Lower leg skin (tissue), 4 donors: ENCODE measurements around the gene KRT33A. TPM values are rescaled to one million over a fixed set of nuclear protein-coding genes. Genes with fewer than 3 reads are reported as not detected.

Experiments used
- DNase-seq, 2 donors: peaks; one replicate each; pipeline ENCODE4 v3.0.0-alpha.2; 2019; ENCODE audit warnings: low spot score in 2 of 2
- H3K4me3 ChIP-seq: fragments of 200-600 bp; sonication (generic); 2 replicates; pipeline ENCODE4 v1.5.1; 2017; ENCODE audit warnings: mild to moderate bottlenecking, low read depth; ENCODE audit not compliant: poor library complexity, severe bottlenecking
- POLR2A ChIP-seq, 2 donors: fragments of 450-650 bp; IDR thresholded peaks; one replicate each; pipeline ENCODE4 v1.6.1; 2016 to 2017; ENCODE audit warnings: antibody characterized with exemption in 2 of 2, mild to moderate bottlenecking in 1 of 2, moderate library complexity in 1 of 2
- WGBS, 2 donors: methylation state at CpG; one replicate each; pipeline ENCODE4 v1.1.5; 2018; 5-methylcytosine and 5-hydroxymethylcytosine counted together
- intact Hi-C: fragments of 100-400 bp; cut with DNase I; formaldehyde crosslinking; loops from one replicate; pipeline ENCODE4 v1.15.0; 2023; ENCODE audit warnings: low total_unique reads
- total RNA-seq, 4 donors: library from RNA; depleted of rRNA; stranded (reverse); fragments of >200 nt; gene quantifications; one replicate each; pipeline ENCODE4 v1.1.0, GENCODE V29; 2016
- TF ChIP-seq, protein P1 (sequence below), 3 donors: fragments of 450-650 bp; IDR thresholded peaks; one replicate each; pipeline ENCODE4 v1.5.1; 2016; ENCODE audit warnings: antibody characterized with exemption in 3 of 3, mild to moderate bottlenecking in 3 of 3, moderate library complexity in 2 of 3

Gene KRT33A
- total RNA-seq, 4 donors from 2014 or later: 0.25 to 73.9 (median 11.0) TPM; not detected in 1

DNA sequence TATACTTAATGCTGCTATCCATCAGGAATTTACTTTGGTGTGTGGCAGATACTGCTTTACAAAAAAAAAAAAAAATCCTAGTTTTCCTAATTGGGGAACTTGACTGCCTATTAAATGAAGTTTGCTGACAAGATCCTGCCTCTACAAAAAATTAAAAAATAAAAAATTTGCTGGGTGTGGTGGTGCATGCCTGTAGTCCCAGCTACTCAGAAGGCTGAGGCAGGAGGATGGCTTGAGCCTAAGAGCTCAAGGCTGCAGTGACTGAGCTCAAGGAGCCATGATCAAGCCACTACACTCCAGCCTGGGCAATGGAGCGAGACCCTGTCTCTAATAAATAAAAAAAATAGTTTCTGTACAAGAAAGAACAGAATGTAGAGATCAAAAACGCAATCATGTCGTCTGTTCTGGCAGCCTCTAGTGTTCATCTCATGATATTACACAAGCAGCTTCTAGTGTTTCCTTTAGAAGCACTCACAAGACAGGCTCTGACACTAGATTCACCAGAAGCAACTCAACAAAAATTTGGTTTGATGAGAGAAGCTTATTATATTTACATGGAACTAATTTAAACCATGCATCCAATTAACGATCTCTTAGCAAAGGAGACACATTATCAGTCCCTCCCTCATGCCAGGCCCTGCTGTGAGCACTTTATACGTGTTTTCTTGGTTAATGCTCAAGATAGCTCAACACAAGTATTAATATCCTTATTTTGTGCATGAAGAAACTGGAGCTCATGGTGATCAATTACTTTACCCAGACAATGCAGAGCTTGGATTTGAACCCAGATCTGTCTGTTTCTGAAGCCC, 28.3 kb downstream of the KRT33A start:
- 26 to 28% methylated on average over 5 of the region's 5 CpGs for WGBS, 2 donors
- no peak overlapping the region for H3K4me3 ChIP-seq
- TF ChIP-seq, protein P1, sequence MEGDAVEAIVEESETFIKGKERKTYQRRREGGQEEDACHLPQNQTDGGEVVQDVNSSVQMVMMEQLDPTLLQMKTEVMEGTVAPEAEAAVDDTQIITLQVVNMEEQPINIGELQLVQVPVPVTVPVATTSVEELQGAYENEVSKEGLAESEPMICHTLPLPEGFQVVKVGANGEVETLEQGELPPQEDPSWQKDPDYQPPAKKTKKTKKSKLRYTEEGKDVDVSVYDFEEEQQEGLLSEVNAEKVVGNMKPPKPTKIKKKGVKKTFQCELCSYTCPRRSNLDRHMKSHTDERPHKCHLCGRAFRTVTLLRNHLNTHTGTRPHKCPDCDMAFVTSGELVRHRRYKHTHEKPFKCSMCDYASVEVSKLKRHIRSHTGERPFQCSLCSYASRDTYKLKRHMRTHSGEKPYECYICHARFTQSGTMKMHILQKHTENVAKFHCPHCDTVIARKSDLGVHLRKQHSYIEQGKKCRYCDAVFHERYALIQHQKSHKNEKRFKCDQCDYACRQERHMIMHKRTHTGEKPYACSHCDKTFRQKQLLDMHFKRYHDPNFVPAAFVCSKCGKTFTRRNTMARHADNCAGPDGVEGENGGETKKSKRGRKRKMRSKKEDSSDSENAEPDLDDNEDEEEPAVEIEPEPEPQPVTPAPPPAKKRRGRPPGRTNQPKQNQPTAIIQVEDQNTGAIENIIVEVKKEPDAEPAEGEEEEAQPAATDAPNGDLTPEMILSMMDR (IDR thresholded peaks at IDR 0.05): peak in 1 of 3 donors; percentile 60
- TF ChIP-seq POLR2A (IDR thresholded peaks at IDR 0.05): no peak
- intact Hi-C loops: loop anchor here (10.0 kb wide), 1 partner anchor 417 kb away; no protein-coding TSS in a partner anchor
- DNase-seq: peak in 1 of 2 donors; percentile 20

DNA sequence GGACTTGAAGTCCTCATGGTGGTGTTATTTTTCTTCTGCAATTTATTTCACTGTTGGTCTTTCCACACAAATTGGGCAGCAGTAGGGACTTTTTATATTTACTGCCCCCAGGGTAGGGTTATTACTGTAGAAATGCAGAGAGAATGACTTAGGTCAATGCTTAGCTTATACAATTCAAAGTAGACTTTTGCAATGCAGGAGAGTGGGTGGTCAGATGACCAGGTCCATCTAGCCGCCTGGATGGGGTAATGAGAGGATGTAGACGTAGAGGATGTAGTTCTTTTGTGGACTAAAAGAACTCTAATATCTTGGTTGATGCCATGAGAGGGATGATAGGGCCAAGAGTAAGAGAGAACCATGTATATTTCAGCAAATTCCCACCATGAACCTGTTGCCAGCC, 32.4 kb downstream of the KRT33A start:
- 38 to 89% methylated on average over 2 of the region's 2 CpGs for WGBS, 2 donors
- no peak for DNase-seq
- intact Hi-C loops: no loop called here
- no peak overlapping the region for H3K4me3 ChIP-seq
- TF ChIP-seq, protein P1 (IDR thresholded peaks at IDR 0.05): no peak
- no peak for TF ChIP-seq POLR2A (IDR thresholded peaks at IDR 0.05)

DNA sequence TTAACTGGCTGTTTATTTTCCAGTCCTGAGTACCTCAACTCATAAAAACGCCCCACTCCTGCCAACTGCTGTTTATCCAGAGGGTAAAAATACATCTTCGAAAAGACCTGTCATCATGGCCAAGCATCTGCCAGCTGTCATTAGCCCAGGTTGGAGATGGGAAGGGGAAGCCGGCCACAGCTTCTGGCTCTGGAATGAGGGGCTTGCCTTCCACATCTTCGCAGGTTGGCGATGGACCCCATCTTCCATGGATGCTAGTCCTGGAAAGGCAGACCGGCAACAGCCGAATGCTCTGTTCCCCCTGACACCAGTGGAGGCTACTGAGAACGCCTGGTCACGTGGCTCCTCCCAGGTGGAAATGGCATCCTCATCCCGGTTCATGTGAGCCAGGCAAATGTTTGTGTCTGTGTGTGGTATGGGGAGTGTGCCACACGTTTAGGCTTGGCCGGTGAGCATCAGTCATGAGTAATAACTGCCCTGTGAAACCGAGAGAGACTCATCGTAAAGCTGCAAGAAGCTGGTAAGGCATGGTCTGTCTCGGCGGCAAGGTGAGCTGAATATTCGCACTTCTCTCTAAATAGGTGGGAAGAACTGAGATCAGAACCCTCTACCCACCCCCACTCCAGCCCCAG, 34.7 kb downstream of the KRT33A start:
- 78 to 88% methylated on average over 17 of the region's 17 CpGs for WGBS, 2 donors
- H3K4me3 ChIP-seq: no peak overlapping the region
- no peak for TF ChIP-seq POLR2A (IDR thresholded peaks at IDR 0.05)
- TF ChIP-seq, protein P1 (IDR thresholded peaks at IDR 0.05): no peak
- DNase-seq: peak in 1 of 2 donors; percentile 72
- intact Hi-C loops: no loop called here

DNA sequence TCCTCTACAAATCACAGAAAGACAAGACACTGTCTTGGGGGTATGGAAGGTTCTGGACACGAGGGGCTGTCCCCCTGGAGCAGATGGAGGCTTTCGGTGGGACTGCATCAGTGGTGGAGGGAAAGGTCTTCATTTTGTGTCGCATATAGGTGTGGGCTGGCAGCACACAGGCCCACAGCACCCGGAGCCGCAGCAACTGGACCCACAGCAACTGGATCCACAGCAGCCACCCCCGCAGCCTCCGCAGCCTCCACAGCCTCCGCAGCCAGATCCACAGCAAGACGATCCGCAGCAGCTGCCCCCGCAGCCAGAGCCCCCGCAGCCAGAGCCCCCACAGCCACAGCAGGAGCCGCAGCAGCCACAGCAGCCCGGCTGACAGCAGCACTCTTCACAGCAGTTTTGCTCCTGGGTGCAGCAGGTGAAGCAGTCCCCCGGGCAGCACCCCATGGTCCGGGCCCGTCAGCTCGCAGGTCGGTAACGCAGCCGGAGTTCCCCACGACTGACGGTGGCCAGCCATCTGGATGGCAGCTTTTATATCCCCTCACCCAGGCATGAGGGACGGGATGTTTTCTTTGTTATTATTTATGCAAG, 35.3 kb downstream of the KRT33A start, which contains the start of gene KRTAP17-1:
Gene KRTAP17-1, minus strand, starts transcription at position 507 of the 591 bp plus-strand sequence. Its CDS starts 60 bp downstream, at position 447.
- intact Hi-C loops: no loop called here
- peak in 1 of 2 donors; percentile 76 for DNase-seq
- TF ChIP-seq, protein P1 (IDR thresholded peaks at IDR 0.05): no peak
- no peak for TF ChIP-seq POLR2A (IDR thresholded peaks at IDR 0.05)
- H3K4me3 ChIP-seq: no peak within 1 kb of the TSS
- WGBS, 2 donors: 80 to 84% methylated on average over 18 to 24 of the region's 24 CpGs

DNA sequence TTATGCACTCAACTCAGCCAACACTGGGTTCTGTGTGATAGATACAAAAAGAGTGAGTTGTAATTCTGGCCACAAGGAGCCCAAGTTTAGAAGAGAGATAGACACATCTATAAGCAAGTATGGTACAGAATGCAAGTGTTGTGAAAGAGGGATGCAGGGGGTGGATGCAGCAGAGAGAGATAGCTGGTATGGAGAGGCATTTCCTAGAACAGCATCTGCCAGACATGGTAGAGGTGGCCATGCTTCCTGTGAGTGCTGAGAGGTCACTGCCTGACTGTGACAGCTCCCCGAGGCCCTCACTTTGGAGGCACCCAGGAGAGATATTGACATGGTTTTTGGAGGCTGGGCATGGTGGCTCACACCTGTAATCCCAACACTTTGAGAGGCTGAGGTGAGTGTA, 39.5 kb downstream of the KRT33A start:
- peak in 1 of 2 donors; percentile 54 for DNase-seq
- intact Hi-C loops: no loop called here
- whole genome bisulfite sequencing, 2 donors: 85 to 100% methylated on average over 1 of the region's 1 CpG
- no peak overlapping the region for H3K4me3 ChIP-seq
- no peak for TF ChIP-seq POLR2A (IDR thresholded peaks at IDR 0.05)
- TF ChIP-seq, protein P1 (IDR thresholded peaks at IDR 0.05): no peak
